GM13976 (cell line): ENCODE data around the gene NOC4L.

Experiments used
- DNase-seq: peaks from one replicate; pipeline ENCODE4 v3.0.0; 2012; ENCODE audit warnings: low spot score
- in situ Hi-C: fragments of 300-500 bp; cut with MboI; formaldehyde crosslinking; loops from one replicate; pipeline ENCODE4 v1.12.0; 2022; ENCODE audit warnings: low sequenced_read_pairs, mixed read lengths, inconsistent platforms; ENCODE audit not compliant: unreplicated experiment
- TF ChIP-seq, protein P1 (sequence below): IDR thresholded peaks from 2 replicates; pipeline ENCODE4 v1.5.1; 2012; ENCODE audit warnings: borderline replicate concordance, mild to moderate bottlenecking; ENCODE audit not compliant: insufficient read depth; ENCODE audit errors: extremely low read depth, missing control alignments, control extremely low read depth

NOC4L gene

GRCh38 chr12:132161036-132161781, 17.0 kb downstream of the NOC4L start:
- DNase-seq = no peak
- TF ChIP-seq, protein P1, sequence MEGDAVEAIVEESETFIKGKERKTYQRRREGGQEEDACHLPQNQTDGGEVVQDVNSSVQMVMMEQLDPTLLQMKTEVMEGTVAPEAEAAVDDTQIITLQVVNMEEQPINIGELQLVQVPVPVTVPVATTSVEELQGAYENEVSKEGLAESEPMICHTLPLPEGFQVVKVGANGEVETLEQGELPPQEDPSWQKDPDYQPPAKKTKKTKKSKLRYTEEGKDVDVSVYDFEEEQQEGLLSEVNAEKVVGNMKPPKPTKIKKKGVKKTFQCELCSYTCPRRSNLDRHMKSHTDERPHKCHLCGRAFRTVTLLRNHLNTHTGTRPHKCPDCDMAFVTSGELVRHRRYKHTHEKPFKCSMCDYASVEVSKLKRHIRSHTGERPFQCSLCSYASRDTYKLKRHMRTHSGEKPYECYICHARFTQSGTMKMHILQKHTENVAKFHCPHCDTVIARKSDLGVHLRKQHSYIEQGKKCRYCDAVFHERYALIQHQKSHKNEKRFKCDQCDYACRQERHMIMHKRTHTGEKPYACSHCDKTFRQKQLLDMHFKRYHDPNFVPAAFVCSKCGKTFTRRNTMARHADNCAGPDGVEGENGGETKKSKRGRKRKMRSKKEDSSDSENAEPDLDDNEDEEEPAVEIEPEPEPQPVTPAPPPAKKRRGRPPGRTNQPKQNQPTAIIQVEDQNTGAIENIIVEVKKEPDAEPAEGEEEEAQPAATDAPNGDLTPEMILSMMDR = no peak
- in situ Hi-C loops = no loop called here

- TF ChIP-seq, protein P1 = no peak
- in situ Hi-C loops = no loop called here
- no peak for DNase-seq
These were observed 17.7 kb downstream of the NOC4L start for GRCh38 chr12:132161796-132162507.

DNA sequence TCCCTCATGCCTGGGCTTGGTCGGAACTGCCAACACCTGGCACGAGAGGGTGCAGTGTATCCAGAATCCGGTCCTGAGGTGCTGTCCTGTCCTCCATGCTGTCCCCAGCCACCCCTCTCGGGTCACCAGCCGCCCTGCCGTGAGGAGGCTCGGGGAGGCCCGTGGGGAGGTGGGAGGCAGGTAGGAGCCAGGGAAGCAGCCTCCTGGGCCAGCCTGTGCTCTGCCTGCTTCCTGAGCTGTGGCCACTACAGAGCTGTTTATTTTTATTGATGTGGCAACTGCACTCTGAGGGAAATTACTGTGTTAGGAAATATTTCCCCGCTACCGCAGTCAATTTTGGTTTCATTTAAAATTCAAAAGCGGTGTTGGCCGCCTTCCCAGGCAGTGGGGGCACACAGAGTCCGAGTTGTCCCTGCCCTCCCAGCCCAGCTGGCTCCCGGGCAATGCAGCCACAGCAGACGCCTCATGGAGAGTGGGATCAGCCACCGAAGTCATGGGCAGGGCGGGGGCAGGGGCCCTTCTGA, 18.3 kb downstream of the NOC4L start:
- in situ Hi-C loops = no loop called here
- no peak for DNase-seq
- TF ChIP-seq, protein P1 = no peak

DNA sequence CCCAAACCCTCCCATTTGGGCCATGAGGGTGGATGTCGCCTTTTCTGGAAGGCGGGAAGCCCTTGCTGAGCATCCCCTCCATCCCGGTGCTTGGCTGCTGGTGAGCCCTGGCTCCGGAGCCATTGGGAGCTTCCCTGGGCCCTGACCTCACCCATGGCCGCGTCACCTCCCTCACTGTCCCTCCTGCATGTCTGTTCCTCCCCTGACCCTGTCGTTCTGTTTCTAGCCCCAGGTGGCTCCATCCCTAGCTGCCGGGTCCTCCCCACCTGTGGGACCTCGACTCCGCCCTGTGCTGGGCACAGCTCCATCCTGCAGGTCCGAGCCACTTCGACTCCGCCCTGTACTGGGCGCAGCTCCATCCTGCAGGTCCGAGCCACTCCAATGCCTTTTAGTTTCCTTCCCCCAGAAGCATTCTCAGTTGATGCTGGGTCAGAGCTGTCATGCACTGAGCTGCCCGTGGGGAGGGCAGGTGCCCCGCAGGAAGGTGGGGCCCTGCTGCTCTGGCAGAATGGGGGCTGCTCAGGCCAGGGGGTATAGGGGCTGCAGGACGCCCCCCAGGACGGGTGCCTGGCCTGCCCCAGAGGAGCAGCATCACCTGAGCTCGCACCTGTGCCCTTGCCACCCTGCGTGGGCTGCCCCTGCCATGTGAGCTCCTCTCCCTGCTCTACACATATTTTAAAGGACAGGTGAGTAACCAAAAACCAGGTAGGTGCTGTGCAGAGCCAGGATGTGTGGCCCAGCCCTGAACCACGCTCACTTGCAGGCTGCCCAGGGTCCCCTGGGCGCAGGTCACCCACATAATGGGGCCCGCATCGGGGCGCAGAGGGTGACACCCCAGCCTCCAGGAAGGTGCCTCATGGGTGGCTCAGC, 19.0 kb downstream of the NOC4L start:
- in situ Hi-C loops = no loop called here
- no peak for DNase-seq
- TF ChIP-seq, protein P1 = no peak

DNA sequence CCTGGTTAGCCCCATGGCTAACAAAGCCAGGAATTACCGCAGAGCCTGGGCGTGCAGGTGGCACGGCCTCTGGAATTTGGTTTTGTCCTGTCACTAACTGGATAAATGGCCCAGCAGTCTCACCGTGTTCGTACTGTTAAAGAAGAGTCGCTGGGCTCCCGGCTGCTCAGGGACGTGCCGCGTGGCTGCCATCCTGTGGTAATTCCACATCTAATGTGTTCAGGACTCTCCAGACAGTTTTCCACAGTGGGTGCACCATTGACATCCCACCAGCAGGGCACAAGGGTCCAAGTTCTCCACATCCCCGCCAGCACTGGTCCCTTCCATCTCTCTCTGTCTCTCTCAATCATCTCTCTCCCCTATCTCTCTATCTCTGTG, 19.6 kb downstream of the NOC4L start:
- in situ Hi-C loops = no loop called here
- DNase-seq = no peak
- TF ChIP-seq, protein P1 = no peak

GRCh38 chr12:132164426-132164825, 20.2 kb downstream of the NOC4L start:
- TF ChIP-seq, protein P1 = no peak
- DNase-seq = no peak
- in situ Hi-C loops = no loop called here
